Activated CD4-positive, alpha-beta T cell treated with anti-CD3 and anti-CD28 coated beads, Interleukin-2, amount 50 U/mL, for 1 hour (primary cell): Measurements from ENCODE around the gene RNU1-4.
"Not testable (repeated sequence)": the region's sequence is repeated elsewhere in the genome, so short reads cannot be mapped to it uniquely, and the experiment has no call there.

Experiments used
- DNase-seq: peaks from one replicate; pipeline ENCODE4 v3.0.0-alpha.2; 2020

Gene RNU1-4

DNA sequence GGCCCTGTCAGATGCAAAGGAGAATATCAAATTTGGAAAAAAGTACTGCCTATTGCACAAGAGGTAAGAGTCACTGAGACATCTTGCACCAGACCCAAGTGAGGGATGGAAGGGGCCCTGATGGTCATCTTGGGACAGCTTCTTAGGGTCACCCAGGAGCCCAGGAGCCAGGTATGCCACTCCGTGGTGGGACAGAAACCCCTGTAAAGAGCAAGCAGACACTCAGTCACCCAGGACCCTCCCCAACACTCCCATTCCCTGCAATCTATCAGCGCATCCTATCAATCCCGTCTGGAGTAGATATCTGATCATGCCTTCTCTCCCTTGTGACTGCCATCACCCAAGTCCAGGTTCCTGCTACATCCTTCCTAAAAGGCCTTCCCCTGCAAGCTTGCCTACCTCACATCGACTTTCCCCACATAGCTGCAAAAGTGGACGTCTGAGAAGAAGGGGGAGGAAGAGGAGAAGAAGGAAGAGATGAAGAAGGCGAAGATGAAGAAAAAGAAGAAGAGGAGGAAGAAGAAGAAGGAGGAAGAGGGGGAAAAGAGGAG is 30.7 kb downstream of the RNU1-4 start:
- not testable (repeated sequence) for DNase-seq

DNA sequence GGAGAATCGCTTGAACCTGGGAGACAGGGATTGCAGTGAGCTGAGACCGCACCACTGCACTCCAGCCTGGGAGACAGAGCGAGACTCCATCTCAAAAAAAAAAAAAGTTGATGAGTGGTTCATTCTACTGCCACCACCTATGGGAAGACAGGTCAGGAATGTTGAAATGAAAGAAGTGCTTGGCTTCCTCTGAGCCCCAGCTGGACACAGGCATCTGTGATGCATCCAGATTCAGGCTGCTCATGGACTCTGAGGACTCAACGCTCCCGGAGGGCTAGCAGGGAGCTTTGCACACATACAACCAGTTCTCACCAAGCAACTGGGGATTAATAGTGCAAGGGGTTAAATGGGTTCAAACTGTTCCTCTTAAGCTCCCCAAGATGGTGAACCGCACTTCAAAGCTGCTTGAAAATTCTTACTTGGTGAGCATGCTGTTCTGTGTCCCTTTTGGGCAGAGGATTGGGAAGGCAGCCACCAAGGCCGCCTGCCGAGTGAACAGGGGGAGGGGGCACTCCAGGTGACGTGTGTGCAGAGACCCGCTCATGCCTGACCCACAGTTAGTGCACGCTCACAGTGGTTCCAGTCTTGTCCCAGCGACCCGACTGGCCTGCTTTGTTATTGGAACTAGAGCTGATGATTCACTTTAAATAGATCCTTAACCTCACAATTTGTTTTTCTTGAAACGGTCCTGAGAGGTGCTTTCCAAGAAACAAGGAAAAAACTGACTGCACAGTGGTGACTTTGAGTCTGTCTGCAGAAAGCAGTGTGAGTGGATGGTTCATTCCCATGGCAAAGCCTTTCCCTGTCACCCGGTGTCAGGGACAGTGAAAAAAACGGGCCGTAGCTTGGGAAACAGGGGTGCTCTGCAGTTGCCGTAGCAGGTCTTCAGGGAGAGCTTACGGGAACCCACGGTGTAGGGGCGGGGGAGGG is 32.2 kb downstream of the RNU1-4 start:
- not testable (repeated sequence) for DNase-seq

DNA sequence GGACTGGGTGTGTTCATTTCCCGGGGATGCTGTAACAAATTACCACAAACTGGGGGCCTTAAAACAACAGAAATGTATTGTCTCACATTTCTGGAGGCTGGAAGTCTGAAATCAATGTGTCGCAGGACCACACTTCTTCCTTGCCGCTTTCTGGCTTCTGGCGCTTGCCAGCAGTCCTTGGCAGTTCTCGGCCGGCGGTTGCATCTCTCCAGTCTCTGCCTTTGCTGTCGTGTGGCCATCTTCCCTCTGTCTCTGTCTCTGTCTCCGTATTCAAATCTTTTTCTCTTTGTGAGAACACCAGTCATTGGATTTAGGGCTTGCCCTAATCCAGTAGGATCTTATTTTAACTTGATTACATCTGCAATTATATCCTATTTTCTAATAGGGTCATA is 32.9 kb downstream of the RNU1-4 start:
- not testable (repeated sequence) for DNase-seq

DNA sequence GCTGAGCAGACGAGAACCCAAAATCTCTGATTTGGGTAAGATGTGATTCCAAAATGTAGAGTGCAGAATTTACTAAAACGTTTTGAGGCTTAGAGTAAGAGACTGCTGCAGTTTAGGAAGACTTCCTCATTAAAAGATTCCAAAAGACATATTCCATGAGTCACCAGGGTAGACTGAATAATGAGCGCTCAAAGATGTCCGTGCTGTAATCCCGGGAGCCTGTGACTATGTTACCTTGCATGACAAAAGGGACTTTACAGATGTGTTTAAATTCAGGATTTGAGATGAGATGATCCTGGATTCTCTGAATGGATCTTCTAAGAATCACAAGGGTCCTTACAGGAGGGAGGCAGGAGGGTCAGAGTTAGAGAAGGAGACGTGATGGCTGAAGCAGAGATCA is 33.4 kb downstream of the RNU1-4 start:
- DNase-seq: not testable (repeated sequence)

DNA sequence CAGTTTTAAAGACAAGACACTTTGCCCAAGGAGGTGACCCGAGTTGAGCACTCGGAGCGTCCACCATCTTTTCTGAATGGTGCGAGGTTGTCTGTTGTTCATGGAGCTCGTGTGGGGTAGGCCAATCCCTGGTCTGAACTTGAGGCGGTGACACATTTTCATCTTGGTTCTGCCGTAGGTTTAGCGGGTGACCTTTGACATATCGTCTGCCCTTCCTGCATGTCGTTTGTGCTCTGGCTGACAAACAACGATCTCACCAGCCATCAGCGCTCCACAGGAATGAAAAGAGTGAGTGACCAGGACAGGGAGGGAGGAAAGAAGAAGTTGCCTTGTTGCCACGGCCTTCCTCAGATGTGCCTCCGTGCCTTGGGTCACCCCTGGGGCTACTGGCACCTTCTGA is 34.5 kb downstream of the RNU1-4 start:
- DNase-seq: not testable (repeated sequence)

DNA sequence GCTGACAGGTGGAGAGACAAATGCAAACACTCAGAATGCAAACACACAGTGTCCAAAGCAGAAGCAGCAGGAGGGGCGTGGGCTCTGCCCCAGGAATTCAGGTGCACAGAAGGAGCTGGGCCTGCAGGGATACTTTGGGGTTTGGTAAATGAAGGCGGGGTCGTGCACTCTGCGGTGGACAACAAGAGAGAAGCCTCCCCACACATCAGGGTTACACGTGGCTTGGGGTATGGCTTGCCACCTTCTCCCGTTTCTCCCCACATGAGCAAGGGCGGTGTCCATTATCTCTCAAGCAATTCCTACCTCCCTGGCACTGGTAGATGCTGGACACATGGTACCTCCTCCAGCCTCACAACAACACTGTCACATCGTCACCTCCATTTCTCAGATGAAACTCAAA is 35.0 kb downstream of the RNU1-4 start:
- DNase-seq: not testable (repeated sequence)

DNA sequence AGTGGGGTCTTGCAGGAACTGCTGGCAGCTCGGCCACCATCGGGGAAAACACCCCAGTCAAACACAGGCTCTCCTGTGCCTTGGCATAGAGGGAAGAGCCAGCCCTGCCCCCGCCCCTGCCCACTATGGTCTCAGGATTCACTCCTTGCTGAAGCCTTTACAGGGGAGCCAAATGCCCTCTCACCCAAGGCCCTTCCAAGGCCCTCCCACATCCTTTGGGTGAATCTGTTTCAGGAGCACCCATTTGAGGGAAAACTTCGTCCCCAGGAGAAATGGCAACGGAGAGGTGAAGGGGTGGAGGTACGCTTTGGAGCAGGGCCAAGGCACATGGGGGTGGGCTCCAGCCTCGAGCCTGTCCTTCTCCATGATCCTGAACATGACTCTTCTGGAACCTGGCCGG is 35.9 kb downstream of the RNU1-4 start:
- DNase-seq: not testable (repeated sequence)

DNA sequence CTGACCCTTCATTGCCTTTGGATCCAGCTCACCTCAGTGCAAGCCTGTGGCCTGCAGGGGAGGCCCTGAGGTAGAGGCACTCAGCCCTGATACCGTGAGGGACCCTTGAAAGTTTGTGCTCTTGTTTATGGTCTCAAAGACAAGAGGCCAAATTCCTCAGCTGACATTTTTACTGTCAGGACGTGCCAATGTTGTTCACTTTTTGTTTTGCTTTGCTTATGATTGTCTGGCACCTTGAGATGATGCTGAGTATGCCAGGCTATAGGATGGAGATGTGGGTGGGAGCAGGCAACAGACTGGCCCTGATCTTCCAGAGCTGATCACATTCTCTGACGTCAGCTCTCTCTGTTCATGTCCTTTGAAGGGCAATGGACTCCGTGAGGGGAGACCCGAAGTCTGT is 36.5 kb downstream of the RNU1-4 start:
- DNase-seq: not testable (repeated sequence)

DNA sequence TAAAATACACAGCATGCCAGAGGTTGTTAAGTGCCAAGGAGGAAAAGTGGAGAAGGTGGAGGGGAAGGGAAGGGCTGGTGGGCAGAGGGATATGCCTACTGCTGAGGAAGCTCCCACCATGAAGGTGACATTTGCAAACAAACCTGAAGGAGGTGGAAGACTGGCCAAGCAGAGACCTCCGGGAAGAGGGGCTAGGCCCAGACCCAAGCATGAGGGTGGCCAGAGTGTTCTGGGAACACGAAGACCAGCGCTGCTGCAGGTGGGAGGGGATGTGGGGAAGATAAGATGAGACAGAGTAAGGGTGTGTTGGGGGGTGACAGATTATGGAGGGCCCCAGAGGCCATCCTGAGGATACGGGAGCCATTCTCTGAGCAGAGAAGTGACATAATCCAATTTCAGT is 37.5 kb downstream of the RNU1-4 start:
- DNase-seq: not testable (repeated sequence)

DNA sequence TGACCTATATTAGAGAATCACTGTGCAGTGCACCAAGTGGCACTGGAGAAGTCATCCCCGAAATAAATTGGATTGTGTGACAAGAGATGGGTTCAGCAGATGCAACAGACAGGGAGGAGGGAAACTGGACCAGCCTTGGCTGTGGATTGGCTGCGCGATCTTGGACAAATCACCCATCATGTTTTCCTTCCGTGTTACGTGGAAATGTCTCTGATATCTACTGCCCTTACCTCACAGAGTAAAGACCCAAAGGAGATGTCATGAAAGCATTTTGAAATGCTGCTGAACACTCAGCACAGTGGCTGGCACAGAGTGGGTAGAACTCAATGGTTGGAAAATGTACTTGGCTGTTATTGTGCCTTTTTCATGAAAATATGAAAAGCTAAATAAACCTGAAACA is 39.2 kb downstream of the RNU1-4 start:
- DNase-seq: not testable (repeated sequence)

DNA sequence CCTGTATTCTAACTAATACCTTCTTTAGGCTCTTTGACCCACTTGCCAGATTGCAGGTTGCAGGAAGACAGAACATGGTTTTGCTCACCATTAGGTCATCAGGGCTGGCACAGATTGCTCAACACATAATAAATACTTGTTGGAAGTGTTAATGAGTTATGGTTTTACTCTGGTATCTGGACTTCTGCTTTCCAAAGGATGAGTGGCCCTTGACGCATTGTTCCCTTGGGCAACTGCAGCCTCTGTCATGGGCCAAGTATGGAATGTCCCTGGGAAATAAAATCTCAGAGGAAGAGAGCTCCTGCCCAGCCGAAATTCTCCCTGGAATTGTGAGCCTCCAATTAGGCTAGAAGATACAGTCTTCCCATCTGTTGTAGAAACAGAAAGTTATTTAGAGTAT is 40.7 kb downstream of the RNU1-4 start:
- not testable (repeated sequence) for DNase-seq

DNA sequence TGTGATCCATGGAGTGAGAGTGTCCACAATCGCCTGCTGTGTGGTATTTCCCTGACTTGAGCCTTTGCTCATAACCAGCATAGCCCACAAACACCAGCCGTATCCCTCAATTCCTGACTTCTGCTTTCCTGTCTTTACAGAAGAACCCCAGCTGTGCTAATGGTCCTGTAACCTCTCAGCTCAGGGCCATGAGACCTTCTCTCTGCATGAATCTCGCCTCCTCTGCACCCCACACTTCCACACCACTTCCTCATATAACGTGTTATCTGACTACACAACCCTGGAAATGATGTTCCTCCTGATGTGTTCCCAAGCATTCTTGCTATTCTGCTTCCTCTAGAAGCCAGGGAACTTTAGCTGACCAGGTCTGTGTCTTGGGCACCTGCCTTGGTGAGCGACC is 41.3 kb downstream of the RNU1-4 start:
- not testable (repeated sequence) for DNase-seq

DNA sequence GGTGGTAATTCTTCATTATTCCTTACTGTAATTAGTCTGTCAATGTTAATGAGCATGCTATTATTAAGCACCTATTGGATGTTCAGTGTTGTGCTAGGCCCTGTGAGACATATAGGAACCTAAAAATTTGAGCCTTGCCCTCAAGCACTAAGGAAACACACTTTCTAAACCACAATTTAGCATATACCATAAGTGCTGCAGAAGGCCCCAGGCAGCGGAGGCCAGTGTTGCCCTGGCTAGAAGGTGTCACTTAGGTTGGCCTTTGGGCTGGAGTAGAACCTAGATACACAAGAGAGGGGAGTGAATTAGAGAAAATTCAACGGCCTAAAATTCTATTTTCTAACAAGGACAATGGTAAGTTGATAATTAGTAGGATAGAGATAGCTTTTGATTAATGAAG is 44.6 kb downstream of the RNU1-4 start:
- not testable (repeated sequence) for DNase-seq

DNA sequence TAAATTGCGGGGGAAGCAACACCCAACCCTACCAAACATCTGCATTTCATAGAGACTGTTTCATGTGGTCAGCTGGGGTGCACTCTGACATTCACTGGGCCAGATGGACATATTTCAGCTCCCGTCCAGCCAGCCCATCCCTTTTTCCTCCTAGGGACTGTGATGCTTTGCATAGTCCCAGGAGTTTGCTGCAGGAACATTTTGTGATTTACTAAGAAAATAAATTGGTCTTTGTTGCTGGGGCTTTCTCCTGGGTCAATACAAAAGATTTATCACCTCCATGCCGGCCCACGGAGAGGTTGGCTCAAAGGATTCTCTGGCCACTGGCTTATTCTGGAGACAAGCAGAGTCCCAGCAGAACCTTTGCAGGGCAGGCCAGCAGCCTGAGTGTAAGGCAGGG is 46.0 kb downstream of the RNU1-4 start:
- not testable (repeated sequence) for DNase-seq

DNA sequence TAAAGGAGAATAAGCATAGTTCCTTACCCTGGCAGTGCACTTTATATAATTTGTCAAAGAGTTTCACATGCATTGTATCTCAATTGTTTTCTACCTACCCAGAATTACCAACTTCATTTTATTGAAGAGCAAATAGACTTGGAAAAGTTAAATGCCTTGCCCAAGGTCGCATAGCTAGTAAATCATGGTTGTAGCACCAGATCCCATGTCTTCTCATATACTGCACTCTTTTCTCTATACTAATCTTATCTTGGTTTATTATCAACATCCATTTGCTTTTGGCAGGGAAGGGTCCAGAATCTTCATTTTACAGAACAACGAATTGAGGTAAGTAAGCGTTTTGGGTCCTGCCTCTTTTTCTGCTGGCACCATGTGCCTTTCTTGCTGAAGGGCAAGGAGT is 46.9 kb downstream of the RNU1-4 start:
- DNase-seq: not testable (repeated sequence)

DNA sequence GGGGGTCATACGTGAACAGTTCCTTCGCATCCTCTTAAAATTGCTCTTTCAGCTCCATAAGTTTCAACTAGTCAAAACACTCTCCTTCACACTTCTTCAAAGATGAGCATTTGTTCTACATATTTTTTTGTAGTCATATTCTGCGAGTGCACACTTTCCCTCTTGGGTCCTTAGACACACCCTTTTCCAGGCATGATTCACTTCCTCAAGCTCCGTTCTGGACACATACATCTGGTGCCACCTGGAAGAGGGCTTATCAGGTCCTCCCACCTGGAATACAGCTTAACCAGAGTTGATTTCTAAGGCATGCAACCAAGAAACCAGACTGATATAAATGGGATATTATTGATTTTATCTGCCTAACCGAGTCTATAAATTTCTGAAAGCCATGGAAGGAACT is 47.4 kb downstream of the RNU1-4 start:
- not testable (repeated sequence) for DNase-seq
